Measurements from ENCODE around the gene EXOC3.

EXOC3 gene

GRCh38 chr5:439181-439580, 3.8 kb upstream of the EXOC3 start:
- DNase-seq (ENCODE audit: low read depth), result no peak

- DNase-seq (ENCODE audit: low read depth), result no peak
Observed at GRCh38 chr5:439636-440035, 3.3 kb upstream of the EXOC3 start.

- DNase-seq (ENCODE audit: low read depth), result no peak
Observed at GRCh38 chr5:440401-441201, 2.4 kb upstream of the EXOC3 start.

- no peak for DNase-seq (ENCODE audit: low read depth)
Observed at GRCh38 chr5:441996-442334, 1.0 kb upstream of the EXOC3 start.

GRCh38 chr5:443239-444151, 519 bp downstream of the EXOC3 start:
- DNase-seq (ENCODE audit: low read depth), result peak; percentile 19

- DNase-seq (ENCODE audit: low read depth), result no peak
Observed at GRCh38 chr5:444226-444625, 1.2 kb downstream of the EXOC3 start.

- no peak for DNase-seq (ENCODE audit: low read depth)
Observed at GRCh38 chr5:445591-445990, 2.6 kb downstream of the EXOC3 start.

- DNase-seq (ENCODE audit: low read depth), result no peak
Observed at GRCh38 chr5:446066-446882, 3.3 kb downstream of the EXOC3 start.

- no peak for DNase-seq (ENCODE audit: low read depth)
Observed at GRCh38 chr5:446883-447263, 3.9 kb downstream of the EXOC3 start.

GRCh38 chr5:447501-447900, 4.5 kb downstream of the EXOC3 start:
- no peak for DNase-seq (ENCODE audit: low read depth)

GRCh38 chr5:448061-448765, 5.2 kb downstream of the EXOC3 start:
- no peak for DNase-seq (ENCODE audit: low read depth)

- no peak for DNase-seq (ENCODE audit: low read depth)
Observed at GRCh38 chr5:448766-449090, 5.8 kb downstream of the EXOC3 start.

- DNase-seq (ENCODE audit: low read depth), result no peak
Observed at GRCh38 chr5:449151-449550, 6.2 kb downstream of the EXOC3 start.

- DNase-seq (ENCODE audit: low read depth), result no peak
Observed at GRCh38 chr5:451587-452458, 8.8 kb downstream of the EXOC3 start.

- no peak for DNase-seq (ENCODE audit: low read depth)
Observed at GRCh38 chr5:452978-453710, 10.2 kb downstream of the EXOC3 start.

- DNase-seq (ENCODE audit: low read depth), result no peak
Observed at GRCh38 chr5:453725-454481, 10.9 kb downstream of the EXOC3 start.

- no peak for DNase-seq (ENCODE audit: low read depth)
Observed at GRCh38 chr5:454936-455335, 12.0 kb downstream of the EXOC3 start.

- DNase-seq (ENCODE audit: low read depth), result no peak
Observed at GRCh38 chr5:455806-456205, 12.8 kb downstream of the EXOC3 start.

GRCh38 chr5:456351-457194, 13.6 kb downstream of the EXOC3 start:
- no peak for DNase-seq (ENCODE audit: low read depth)
